K562 (cell line): ENCODE data around the gene CFAP126. TPM values are rescaled to one million over a fixed set of nuclear protein-coding genes. Genes with fewer than 3 reads are reported as not detected.
"Not testable (repeated sequence)": the region's sequence is repeated elsewhere in the genome, so short reads cannot be mapped to it uniquely, and the experiment has no call there.

Experiments used
- ATAC-seq: fragments of 200-7000 bp; cut with Tn5 transposase; 3 replicates; pipeline ENCODE4 v1.9.1; 2020; ENCODE audit warnings: moderate library complexity
- BruUV-seq: library from RNA; stranded (reverse); fragments of 400-500 nt; replicated peaks from 2 replicates; lab custom pipeline; 2021; lab: Mats Ljungman, UMichigan
- CTCF ChIA-PET: fragments of 300-600 bp; formaldehyde crosslinking; extraction: SDS; loops from one replicate; lab custom pipeline; 2021; ENCODE audit warnings: low intra/inter-chr PET ratio; lab: Yijun Ruan, JAX
- POLR2A ChIA-PET: fragments of 300-600, 350-650 bp; sonication (Branson Sonifier 250); formaldehyde crosslinking; extraction: SDS; loops from one replicate; lab custom pipeline; 2021; ENCODE audit warnings: antibody characterized with exemption, inconsistent platforms; lab: Yijun Ruan, JAX
- DNase-seq, 4 experiments: peaks; one replicate each; pipeline versions ENCODE4 v3.0.0 to v3.0.0-alpha.2; 2011 to 2018; ENCODE audit warnings: low spot score in 3 of 4, mixed read lengths in 3 of 4; ENCODE audit errors: extremely low read depth in 1 of 4
- FAIRE-seq: peaks from 2 replicates; lab custom pipeline; 2011; peaks lifted over from hg19 to GRCh38; lab: Jason Lieb, UNC
- H2AFZ ChIP-seq: 2 replicates; pipeline ENCODE4 v1.6.0; 2011; ENCODE audit warnings: low read depth, low read length, control low read depth, inconsistent platforms
- H3K27ac ChIP-seq: fragments of 200-600 bp; 3 replicates; pipeline ENCODE4 v1.8.0; 2011; ENCODE audit warnings: low read depth, mild to moderate bottlenecking, control low read depth, inconsistent platforms, low read length, moderate library complexity, mixed read lengths; ENCODE audit errors: extremely low read depth
- H3K27me3 ChIP-seq, 2 experiments: fragments of 300-600 bp in 1 of 2; 2 replicates in 1 of 2; 3 replicates in 1 of 2; pipeline versions ENCODE4 v1.6.0 to v1.8.0; 2011; ENCODE audit warnings: inconsistent platforms in 2 of 2, low read length in 2 of 2, mild to moderate bottlenecking in 1 of 2, mixed read lengths in 1 of 2, moderate library complexity in 1 of 2; ENCODE audit not compliant: control insufficient read depth in 2 of 2, insufficient read depth in 2 of 2
- H3K36me3 ChIP-seq: fragments of 300-600 bp; 3 replicates; pipeline ENCODE4 v1.8.0; 2011; ENCODE audit warnings: mild to moderate bottlenecking, low read length, inconsistent platforms; ENCODE audit not compliant: control insufficient read depth, insufficient read depth
- H3K4me1 ChIP-seq, 2 experiments: fragments of 200-600 bp in 1 of 2; replicated peaks in 1 of 2; 2 replicates in 1 of 2; 3 replicates in 1 of 2; pipeline versions ENCODE4 v1.5.1 to v1.8.0; 2011; ENCODE audit warnings: inconsistent platforms in 2 of 2, low read length in 2 of 2, mild to moderate bottlenecking in 1 of 2, mixed read lengths in 1 of 2, moderate library complexity in 1 of 2; ENCODE audit not compliant: control insufficient read depth in 2 of 2, insufficient read depth in 2 of 2
- H3K4me2 ChIP-seq: 2 replicates; pipeline ENCODE4 v1.6.1; 2011; ENCODE audit warnings: low read length, control low read depth, inconsistent platforms, mixed read lengths; ENCODE audit not compliant: insufficient read depth
- H3K4me3 ChIP-seq: fragments of 200-600 bp; sonication (generic), shearing (Covaris generic); 2 replicates; pipeline ENCODE4 v1.5.1; 2016; ENCODE audit warnings: control low read depth, inconsistent platforms
- H3K79me2 ChIP-seq: fragments of 200-600 bp; 3 replicates; pipeline ENCODE4 v1.8.0; 2011; ENCODE audit warnings: low read length, inconsistent platforms; ENCODE audit not compliant: control insufficient read depth, insufficient read depth
- H3K9ac ChIP-seq, 2 experiments: 2 replicates each; pipeline versions ENCODE4 v1.6.0 to v1.6.1; 2011; ENCODE audit warnings: low read depth in 2 of 2, low read length in 2 of 2, control low read depth in 1 of 2, inconsistent platforms in 1 of 2, mild to moderate bottlenecking in 1 of 2, mixed read lengths in 1 of 2; ENCODE audit not compliant: insufficient read depth in 1 of 2
- H3K9me1 ChIP-seq: one replicate; pipeline ENCODE4 v1.6.0; 2011; ENCODE audit warnings: inconsistent platforms, mild to moderate bottlenecking, low read length, moderate library complexity; ENCODE audit not compliant: control insufficient read depth, insufficient read depth
- H3K9me3 ChIP-seq: replicated peaks from 2 replicates; pipeline ENCODE4 v1.5.1; 2011; ENCODE audit warnings: low read depth, low read length, inconsistent platforms; ENCODE audit not compliant: control insufficient read depth, insufficient read depth
- H4K20me1 ChIP-seq: replicated peaks from 2 replicates; pipeline ENCODE4 v1.6.1; 2011; ENCODE audit warnings: low read length, inconsistent platforms, mixed read lengths; ENCODE audit not compliant: control insufficient read depth, insufficient read depth
- ARID1B ChIP-seq: fragments of 450-650 bp; IDR thresholded peaks from 2 replicates; pipeline ENCODE4 v1.6.1; 2016; ENCODE audit warnings: antibody characterized with exemption, mild to moderate bottlenecking, inconsistent platforms
- NRF1 ChIP-seq, 2 experiments: fragments of 450-650 bp; IDR thresholded peaks in 1 of 2; conservative IDR thresholded peaks in 1 of 2; 2 replicates each; pipeline ENCODE4 v1.6.1; 2014; ENCODE audit warnings: mild to moderate bottlenecking in 2 of 2
- WGBS: fragments of 100-300 bp; shearing (Covaris generic); methylation state at CpG from one replicate; pipeline ENCODE4 v1.1.6; 2016; ENCODE audit warnings: low coverage, mixed read lengths; ENCODE audit not compliant: insufficient coverage; ENCODE audit errors: missing lambda C conversion rate; 5-methylcytosine and 5-hydroxymethylcytosine counted together
- in situ Hi-C: fragments of 300-500 bp; cut with MboI; formaldehyde crosslinking; loops from 4 replicates; pipeline ENCODE4 v1.15.0; 2018; ENCODE audit warnings: inconsistent platforms, mixed read lengths
- intact Hi-C: fragments of 100-400 bp; cut with micrococcal nuclease; formaldehyde crosslinking; loops from 2 replicates; pipeline ENCODE4 v1.14.2; 2022
- polyA plus RNA-seq, 8 experiments: library from polyadenylated mRNA; depleted of rRNA in 4 of 8; stranded (reverse) in 5 of 8; unstranded in 3 of 8; fragments of >200 nt; fragmentation: Nextera tagmentation in 2 of 8; fragmentation: Illumina TruSeq in 1 of 8; extraction: Ambion mirVana in 2 of 8; extraction: Trizol in 1 of 8; gene quantifications; 2 replicates each; pipeline versions ENCODE4 v1.2.1 to v1.2.3, GENCODE V29; 2011 to 2014; ENCODE audit warnings: inconsistent platforms in 1 of 8, missing spikeins in 1 of 8
- total RNA-seq, 7 experiments: library from RNA; depleted of rRNA in 6 of 7; stranded (reverse); fragments of >200 nt in 6 of 7; fragmentation: Illumina TruSeq in 2 of 7; extraction: Trizol in 2 of 7; gene quantifications; 2 replicates each; pipeline versions ENCODE4 v1.2.1 to v1.2.3, GENCODE V29; 2011 to 2021; ENCODE audit warnings: low replicate concordance in 1 of 7
- TF ChIP-seq, protein P1 (sequence below): fragments of 450-650 bp; IDR thresholded peaks from 2 replicates; pipeline ENCODE4 v1.6.1; 2016
- TF ChIP-seq, protein P2 (sequence below): sonication (generic); formaldehyde crosslinking; IDR thresholded peaks from 2 replicates; pipeline ENCODE4 v1.8.0; 2023; ENCODE audit warnings: missing genetic modification reagents, mild to moderate bottlenecking, borderline replicate concordance

The CFAP126 gene
- total and polyA plus RNA-seq, 9 of the 15 experiments (the other 6 are each of a cell fraction or from before 2014, with no cell fraction given) = not detected

DNA sequence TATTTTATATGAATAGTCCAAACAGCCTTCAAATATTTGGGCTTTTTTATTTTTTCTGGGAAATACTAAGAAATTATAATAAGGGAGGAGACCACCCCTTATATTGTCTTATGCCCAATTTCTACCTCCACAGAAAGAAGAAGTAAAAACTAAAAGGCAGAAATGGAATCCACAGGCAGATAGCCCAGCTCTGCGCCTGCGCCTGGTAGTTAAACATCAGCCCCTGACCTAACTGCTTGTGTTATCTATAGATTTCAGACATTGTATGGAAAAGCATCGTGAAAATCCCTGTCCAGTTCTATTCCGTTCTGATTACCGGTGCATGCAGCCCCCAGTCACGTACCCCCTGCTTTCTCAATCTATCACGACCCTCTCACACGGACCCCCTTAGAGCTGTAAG, 29.4 kb upstream of the CFAP126 start:
- H4K20me1 ChIP-seq, H3K9me1 ChIP-seq, H3K36me3 ChIP-seq, ATAC-seq, H3K27me3 ChIP-seq, FAIRE-seq, H3K79me2 ChIP-seq, DNase-seq, CTCF ChIA-PET, H3K9ac ChIP-seq, H3K4me3 ChIP-seq, H3K27ac ChIP-seq, in situ Hi-C loops, H3K9me3 ChIP-seq, BruUV-seq, intact Hi-C loops: not testable (repeated sequence)
- Histone ChIP-seq H3K4me2 (peak overlapping the region; percentile 12; the same call in 1 of the 2 replicates), H3K4me1 (peaks cover 10 to 16% of the 10 kb centered on the region in 2 experiments; a peak in 4 of 5 replicates), H2AFZ (peak overlapping the region; percentile 83)
- POLR2A ChIA-PET = interaction anchor here (0.5 kb wide), 2 partner anchors 232 to 318 kb away, joined by 3 read pairs; no protein-coding TSS in a partner anchor
- TF ChIP-seq NRF1 (conservative IDR thresholded peaks at IDR 0.05 in 1 of 2, IDR thresholded peaks at IDR 0.05 in 1 of 2) = peak; percentile 88 to 89
- peak; percentile 34; the same call in 1 of the 2 replicates for TF ChIP-seq ARID1B
- WGBS = 30% methylated on average over 8 of the region's 8 CpGs

DNA sequence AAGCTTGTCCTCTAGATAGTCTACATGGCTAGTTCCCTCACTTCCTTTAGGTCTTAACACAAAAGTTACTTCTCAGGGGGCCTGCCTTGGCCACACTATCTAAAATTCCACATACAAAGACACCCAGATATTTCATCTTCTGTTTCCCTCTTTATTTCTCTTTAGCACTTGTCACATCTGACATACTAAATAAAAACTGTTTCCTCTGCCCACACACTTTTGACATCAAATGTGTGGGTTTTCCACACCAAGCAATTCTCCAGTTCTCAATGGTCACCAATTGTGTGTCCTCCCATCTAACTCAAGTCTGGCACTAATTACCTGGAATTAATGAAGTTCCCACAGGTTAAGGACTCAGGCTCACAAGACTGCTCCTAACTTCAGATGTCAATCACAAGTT, 25.5 kb upstream of the CFAP126 start:
- no peak overlapping the region for H3K27ac ChIP-seq
- ChIA-PET POLR2A (no interaction called here), CTCF (no interaction called here)
- DNase-seq (no peak), ATAC-seq (no peak), FAIRE-seq (no peak)
- H2AFZ ChIP-seq = peak overlapping the region; percentile 3; the same call in 1 of the 2 replicates
- H3K36me3 ChIP-seq = no peaks in the 10 kb centered on the region
- peak overlapping the region in 1 of 2 experiments; percentile 33; a peak in 1 of 4 replicates for H3K9ac ChIP-seq
- BruUV-seq = no TSS peak
- TF ChIP-seq, protein P1, sequence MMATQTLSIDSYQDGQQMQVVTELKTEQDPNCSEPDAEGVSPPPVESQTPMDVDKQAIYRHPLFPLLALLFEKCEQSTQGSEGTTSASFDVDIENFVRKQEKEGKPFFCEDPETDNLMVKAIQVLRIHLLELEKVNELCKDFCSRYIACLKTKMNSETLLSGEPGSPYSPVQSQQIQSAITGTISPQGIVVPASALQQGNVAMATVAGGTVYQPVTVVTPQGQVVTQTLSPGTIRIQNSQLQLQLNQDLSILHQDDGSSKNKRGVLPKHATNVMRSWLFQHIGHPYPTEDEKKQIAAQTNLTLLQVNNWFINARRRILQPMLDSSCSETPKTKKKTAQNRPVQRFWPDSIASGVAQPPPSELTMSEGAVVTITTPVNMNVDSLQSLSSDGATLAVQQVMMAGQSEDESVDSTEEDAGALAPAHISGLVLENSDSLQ = peak; percentile 34; the same call in 1 of the 2 replicates
- TF ChIP-seq, protein P2, sequence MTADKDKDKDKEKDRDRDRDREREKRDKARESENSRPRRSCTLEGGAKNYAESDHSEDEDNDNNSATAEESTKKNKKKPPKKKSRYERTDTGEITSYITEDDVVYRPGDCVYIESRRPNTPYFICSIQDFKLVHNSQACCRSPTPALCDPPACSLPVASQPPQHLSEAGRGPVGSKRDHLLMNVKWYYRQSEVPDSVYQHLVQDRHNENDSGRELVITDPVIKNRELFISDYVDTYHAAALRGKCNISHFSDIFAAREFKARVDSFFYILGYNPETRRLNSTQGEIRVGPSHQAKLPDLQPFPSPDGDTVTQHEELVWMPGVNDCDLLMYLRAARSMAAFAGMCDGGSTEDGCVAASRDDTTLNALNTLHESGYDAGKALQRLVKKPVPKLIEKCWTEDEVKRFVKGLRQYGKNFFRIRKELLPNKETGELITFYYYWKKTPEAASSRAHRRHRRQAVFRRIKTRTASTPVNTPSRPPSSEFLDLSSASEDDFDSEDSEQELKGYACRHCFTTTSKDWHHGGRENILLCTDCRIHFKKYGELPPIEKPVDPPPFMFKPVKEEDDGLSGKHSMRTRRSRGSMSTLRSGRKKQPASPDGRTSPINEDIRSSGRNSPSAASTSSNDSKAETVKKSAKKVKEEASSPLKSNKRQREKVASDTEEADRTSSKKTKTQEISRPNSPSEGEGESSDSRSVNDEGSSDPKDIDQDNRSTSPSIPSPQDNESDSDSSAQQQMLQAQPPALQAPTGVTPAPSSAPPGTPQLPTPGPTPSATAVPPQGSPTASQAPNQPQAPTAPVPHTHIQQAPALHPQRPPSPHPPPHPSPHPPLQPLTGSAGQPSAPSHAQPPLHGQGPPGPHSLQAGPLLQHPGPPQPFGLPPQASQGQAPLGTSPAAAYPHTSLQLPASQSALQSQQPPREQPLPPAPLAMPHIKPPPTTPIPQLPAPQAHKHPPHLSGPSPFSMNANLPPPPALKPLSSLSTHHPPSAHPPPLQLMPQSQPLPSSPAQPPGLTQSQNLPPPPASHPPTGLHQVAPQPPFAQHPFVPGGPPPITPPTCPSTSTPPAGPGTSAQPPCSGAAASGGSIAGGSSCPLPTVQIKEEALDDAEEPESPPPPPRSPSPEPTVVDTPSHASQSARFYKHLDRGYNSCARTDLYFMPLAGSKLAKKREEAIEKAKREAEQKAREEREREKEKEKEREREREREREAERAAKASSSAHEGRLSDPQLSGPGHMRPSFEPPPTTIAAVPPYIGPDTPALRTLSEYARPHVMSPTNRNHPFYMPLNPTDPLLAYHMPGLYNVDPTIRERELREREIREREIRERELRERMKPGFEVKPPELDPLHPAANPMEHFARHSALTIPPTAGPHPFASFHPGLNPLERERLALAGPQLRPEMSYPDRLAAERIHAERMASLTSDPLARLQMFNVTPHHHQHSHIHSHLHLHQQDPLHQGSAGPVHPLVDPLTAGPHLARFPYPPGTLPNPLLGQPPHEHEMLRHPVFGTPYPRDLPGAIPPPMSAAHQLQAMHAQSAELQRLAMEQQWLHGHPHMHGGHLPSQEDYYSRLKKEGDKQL = no peak
- no peaks in the 10 kb centered on the region for H4K20me1 ChIP-seq
- in situ Hi-C loops (no loop called here), intact Hi-C loops (no loop called here)
- H3K9me1 ChIP-seq = no peaks in the 10 kb centered on the region
- H3K4me1 ChIP-seq = peaks cover 18 to 19% of the 10 kb centered on the region in 2 experiments; a peak in 4 of 5 replicates
- H3K79me2 ChIP-seq = no peaks in the 10 kb centered on the region
- H3K4me2 ChIP-seq = no peak overlapping the region
- no peaks in the 10 kb centered on the region for H3K27me3 ChIP-seq
- no peak overlapping the region for H3K4me3 ChIP-seq
- no peaks in the 10 kb centered on the region for H3K9me3 ChIP-seq
